NCI-H187 treated with DMSO at 0.1 percent for 48 hours (cell line): ENCODE measurements around the gene PRR11.
"Not testable (repeated sequence)": the region's sequence is repeated elsewhere in the genome, so short reads cannot be mapped to it uniquely, and the experiment has no call there.

Source experiments
- DNase-seq: peaks from one replicate; lab custom pipeline; 2025; lab: John Stamatoyannopoulos, UW

Gene PRR11

DNA sequence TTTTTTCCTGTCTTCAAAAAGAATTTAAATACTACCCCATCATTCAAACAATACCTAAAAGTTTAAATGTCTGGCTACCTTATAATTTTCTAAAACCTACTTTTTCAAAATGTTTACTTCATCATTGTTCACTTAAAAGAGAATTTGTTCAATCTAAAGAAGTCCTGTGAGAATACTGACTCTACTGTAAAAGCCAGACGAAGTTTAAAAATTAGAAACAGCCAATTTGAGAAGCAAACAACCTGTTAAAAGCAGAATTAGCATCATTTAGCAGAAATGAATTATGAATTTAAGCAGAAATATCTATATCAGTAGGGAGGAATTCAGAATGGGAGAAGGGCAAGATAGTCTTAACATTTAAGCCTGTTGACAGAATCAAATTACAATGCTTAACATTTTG lies 2.6 kb upstream of the PRR11 start:
- DNase-seq = no peak

DNA sequence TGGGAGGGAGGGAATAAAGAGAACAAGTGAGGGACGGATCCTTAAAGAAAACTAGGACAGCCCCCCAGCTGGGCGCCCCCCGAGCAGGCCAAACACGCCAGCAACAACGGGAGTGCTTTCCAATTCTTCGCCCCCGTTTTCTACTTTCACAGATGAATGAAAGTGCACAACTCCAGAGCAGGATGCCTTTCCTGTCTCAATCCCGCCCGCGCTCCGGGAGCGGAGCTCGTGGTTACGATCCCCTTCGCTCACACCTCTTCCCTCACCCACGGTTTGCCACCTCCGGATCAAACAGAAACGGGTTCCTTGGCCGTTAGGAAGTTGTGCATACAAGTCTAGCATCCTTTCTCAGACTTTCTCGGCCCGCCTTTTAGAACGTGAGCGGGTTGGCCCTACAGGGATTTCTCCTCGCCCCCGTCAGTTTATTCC lies 1.2 kb upstream of the PRR11 start:
- no peak for DNase-seq

DNA sequence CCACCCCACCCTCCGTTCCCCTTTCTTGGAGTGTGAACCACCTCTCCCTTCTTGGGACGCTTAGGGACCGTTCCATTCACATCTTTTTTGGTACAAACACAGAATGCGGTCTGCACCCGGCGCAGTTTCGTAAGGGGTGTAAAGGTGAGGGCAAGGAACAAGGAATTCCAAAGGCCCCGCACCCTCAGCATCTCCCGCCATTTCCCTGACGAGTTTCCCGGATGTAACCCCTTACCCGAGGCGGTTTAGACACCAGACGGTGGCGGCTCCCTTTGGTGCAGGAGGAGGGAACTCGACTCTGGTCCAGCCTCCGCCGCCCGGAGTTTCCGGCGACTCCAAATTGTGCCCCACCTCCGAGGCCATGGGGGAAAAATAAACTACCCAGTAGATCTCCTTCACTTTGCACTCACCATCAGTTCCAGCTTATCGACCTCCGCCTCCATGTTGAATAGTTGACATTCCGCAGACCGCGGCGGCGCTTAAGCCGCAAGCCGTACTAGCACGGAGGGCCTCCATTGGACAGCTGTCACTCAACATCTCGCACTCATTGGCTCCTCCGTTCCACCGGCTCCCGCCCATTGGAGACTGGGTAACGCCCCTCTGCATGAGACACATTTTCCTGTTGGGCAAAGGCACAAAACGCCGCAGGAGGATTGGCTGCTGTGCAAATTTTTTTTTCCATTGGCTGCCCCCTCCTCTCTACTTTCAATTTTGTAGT lies 666 bp upstream of the PRR11 start, which contains the start of gene SKA2:
TSS of gene SKA2 (minus strand) at position 466 of the 718 bp plus-strand sequence. CDS start at position 443, 23 bp downstream.
- peak; percentile 100 for DNase-seq

DNA sequence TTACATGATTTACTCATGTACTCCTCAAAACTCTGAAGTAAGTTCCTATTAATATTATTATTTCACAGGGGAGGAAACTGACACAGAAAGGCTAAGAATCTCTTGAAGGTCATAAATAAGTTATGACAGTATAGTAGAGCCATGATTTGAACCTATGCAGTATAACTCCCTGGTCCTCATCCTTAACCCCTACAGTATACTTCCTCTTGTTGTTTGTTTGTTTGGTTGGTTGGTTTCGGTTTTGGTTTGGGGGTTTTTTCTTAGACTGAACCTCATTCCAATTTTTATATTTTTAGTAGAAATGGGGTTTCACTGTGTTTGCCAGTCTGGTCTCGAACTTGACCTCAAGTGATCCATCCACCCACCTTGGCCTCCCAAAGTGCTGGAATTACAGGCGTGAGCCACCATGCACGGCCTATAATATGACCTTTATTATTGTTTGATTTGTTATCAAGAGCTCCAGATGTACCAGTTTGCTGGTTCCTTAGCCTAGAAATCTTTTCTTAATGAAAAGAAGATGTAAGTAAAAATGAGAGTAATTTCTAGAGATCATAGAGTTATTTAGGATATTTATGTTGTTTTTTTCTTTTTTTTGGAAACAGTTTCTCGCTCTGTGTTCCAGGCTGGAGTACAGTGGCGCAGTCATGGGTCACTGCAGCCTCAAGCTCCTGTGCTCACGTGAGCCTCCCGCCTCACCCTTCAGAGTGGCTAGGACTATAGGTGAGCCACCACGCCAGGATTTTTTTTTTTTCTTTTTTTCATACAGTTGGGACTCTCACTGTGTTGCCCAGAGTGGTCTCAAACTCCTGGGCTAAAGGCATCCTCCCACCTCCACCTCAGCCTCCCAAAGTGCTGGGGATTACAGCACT lies 4.8 kb downstream of the PRR11 start:
- no peak for DNase-seq

DNA sequence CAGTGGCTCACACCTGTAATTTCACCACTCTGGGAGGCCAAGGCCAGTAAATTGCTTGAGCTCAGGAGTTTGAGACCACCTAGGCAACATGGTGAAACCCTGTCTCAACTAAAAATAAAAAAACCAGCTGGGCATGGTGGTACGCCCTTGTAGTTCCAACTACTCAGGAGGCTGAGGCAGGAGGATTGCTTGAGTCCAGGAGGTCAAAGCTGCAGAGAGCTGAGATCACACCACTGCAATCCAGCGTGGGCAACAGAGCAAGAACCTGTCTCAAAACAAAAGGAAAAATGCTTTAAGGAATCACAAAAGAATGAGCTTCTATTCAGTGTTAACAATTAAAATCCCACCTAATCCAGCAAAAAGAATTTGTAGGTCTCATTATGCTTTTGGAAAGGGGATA lies 5.9 kb downstream of the PRR11 start:
- DNase-seq = no peak

DNA sequence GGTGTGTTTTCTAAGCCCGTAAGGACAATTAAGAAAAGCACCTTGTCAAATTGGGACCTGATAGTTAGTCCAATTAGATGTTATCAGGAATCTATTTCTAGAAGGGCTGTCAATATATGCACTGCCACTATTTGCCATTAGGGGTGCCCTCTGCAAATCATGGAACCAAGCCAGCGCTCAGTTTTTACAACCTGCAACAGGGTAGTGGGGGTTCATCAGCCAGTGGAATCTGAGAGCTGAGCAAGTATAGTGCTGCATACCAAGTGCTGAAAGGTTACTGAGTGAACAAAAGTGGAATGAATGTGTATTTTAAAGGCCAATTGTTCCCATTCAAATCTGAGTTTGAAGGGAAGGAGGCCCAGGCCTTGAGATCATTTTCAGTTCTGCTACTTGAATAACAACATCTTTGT lies 10.4 kb downstream of the PRR11 start:
- DNase-seq = no peak

DNA sequence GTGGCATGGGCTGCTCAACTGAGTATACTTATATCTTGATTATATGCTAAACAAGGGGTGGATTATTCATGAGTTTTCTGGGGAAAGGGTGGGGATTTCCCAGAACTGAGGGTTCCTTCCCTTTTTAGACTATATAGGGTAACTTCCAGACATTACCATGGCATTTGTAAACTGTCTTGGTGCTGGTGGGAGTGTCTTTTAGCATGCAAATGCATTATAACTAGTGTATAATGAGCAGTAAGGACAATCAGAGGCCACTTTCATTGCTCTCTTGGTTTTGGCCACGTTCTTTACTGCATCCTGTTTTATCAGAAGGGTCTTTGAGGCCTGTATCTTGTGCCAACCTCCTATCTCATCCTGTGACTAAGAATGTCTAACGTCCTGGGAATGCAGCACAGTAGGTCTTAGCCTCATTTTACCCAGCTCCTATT lies 12.0 kb downstream of the PRR11 start:
- DNase-seq = no peak

DNA sequence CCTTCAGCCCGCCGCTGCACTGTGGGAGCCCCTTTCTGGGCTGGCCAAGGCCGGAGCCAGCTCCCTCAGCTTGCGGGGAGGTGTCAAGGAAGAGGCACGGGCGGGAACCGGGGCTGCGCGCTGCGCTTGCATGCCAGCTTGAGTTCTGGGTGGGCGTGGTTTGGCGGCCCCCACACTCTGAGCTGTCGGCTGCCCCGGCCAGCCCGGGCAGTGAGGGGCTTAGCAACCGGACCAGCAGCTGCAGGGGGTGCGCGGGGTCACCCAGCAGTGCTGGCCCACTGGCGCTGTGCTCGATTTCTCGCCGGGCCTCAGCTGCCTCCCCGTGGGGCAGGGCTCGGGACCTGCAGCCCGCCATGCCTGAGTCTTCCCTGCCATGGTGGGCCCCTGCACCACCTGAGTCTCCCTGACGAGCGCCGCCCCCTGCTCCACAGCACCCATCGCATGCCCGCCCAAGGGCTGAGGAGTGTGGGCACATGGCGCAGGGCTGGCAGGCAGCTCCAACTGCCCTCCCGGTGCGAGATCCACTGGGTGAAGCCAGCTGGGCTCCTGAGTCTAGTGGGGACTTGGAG lies 17.0 kb downstream of the PRR11 start:
- no peak for DNase-seq

DNA sequence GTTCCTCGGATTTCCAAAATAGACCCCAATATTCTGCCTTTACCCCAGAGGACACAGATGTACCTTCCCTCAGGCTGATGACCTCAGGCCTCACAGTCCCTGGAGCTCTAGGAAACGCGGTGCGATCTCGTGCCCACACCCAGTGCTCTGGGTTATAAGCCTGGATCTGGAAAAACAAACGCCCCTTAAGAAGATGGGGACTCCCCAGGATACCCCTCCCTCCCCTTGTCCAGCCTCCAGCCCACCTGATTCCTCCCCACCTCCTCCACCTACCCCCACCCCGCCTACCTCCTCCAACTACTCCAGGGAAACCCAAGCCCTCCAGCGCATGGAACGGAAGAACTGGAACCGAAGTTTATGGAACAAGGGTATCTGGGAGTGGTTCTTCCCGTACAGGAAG lies 19.1 kb downstream of the PRR11 start:
- no peak for DNase-seq

DNA sequence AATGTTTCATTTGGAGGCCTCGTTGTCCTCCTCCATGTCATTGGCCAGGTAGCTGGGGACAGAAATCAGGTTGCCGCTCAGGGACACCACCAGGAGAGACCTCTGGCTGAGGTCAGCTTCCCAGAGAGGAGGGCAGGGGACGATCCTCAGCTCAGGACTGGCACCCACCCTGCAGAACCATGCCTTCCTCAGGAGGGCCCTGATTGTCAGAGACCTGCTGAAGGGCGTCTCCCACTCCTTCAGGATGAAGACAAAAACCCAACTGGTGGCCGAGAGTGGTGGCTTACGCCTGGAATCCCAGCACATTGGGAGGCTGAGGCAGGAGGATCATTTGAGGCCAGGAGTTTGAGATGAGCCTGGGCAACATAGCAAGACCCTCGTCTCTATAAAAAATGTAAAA lies 19.5 kb downstream of the PRR11 start:
- DNase-seq = no peak

DNA sequence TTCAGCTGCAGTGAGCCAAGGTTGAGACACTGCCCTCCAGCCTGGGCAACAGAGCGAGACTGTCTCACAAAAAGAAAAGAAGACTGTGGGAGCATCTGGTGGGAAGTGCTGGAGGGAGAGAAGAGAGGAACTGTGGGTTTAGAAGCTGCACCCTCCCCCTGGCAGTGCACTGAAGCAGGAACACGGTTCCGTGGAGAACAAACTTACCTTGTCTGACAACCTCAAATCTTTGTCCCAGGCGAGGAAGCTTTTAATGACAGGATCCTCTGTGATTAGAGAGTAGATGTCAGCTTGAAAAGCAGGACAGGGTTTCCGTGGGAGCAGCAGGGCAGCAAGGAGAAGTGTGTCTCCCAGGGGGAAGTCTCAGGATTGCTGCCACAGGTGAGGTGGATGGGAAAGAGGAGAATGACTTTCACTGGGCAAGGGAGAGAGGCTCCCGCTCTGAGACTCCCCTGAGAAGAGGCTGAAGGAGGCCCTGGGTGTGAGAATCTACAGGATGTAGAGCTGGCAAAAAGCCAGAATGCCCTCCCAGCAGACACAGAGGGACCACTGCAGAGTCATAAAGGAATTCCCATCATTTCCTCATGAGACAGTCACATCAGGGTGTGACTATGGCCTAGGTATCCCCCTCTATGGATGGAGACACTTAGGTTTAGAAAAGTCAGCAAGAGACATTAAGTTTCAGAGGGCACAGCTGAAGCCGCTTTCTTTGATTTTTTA lies 22.9 kb downstream of the PRR11 start:
- DNase-seq = no peak

DNA sequence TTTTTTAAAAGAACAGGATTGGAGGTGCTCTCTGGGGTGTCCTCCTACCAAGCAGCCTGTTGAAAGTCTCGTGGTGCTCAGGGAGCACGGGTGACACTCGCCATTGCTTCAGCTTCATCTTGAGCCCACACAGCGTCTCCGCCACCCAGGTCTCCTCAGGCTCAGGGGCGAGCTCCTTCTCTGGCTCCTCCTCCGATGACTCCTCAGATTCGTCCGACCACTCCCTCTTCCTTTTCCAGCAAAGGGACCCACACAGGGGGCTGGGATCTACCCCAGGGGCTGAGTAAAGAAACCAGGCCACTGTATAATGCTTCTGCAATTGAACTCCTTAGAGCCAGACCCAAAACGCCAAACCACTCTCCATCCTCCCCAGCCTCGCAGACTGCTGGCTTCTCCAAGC lies 24.1 kb downstream of the PRR11 start:
- not testable (repeated sequence) for DNase-seq

DNA sequence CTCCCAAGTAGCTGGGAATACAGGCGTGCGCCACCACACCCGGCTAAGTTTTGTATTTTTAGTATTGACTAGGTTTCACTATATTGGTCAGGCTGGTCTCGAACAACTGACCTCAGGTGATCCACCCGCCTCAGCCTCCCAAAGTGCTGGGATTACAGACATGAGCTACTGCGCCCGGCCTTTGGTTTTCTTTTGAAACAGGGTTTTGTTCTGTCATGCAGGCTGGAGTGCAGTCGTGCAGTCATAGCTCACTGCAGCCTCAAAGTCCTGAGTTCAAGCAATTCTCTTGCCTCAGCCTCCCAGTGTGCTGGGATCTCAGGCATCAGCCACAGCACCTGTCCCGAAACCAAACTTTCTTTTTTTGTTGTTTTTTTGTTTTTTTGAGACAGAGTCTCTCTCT lies 25.1 kb downstream of the PRR11 start:
- DNase-seq = no peak

DNA sequence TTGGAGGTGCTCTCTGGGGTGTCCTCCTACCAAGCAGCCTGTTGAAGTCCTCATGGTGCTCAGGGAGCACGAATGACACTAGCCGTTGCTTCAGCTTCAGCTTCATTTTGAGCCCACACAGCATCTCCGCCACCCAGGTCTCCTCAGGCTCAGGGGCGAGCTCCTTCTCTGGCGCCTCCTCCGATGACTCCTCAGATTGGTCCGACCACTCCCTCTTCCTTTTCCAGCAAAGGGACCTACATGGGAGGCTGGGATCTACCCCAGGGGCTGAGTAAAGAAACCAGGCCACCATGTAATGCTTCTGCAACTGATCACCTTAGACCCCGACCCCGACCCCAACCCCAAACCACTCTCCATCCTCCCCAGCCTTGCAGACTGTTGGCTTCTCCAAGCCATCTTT lies 25.9 kb downstream of the PRR11 start:
- DNase-seq = no peak

DNA sequence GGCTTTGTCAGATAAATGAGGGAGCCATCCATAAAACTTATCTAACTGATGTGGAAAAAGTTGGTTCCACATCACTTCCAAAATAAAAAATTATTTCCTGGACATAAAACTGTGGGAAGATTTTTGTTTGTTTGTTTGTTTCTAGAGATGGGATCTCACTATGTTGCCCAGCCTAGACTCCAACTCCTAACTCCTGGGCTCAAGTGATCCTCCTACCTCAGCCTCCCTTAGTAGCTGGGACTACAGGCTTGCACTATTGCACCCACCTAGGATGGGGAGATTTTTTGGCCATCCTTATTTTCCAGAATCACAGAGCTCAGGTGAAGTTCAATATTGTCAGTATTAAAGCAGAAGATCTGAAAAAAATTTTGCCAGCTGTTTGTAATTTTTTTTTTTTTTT lies 30.5 kb downstream of the PRR11 start:
- no peak for DNase-seq

DNA sequence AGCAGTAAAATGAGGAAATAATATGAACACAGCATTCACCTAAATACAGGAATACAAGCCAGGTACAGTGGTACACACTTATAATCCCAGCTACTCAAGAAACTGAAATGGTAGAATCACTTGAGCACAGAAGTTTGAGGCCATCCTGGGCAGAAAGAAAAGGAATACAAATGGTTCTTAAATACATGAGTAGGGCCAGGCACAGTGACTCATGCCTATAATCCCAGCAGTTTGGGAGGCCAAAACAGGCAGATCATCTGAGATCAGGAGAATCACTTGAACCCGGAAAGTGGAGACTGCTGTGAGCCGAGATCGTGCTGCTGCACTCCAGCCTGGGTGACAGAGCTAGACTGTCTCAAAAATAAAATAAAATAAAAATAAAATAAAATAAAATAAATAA lies 31.3 kb downstream of the PRR11 start:
- DNase-seq = no peak

DNA sequence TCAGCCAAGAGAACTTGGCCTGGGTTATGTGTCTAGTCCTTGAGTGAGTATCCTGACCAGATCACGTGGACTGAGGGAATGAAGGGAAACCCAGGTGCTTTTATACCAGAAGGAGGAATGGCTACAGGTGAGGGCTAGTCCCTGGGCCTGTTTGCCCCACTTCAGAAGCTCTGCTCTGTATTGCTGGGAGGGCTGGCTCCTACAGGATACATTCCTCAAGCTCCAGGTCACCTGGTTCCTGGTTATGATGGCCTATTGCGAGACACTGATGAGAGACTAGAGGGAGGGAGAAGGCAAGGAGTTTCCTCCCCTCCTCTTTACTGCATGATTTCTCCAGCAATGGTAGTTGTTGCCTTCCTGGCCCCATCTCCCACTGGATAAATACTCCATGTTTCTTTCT lies 35.3 kb downstream of the PRR11 start:
- no peak for DNase-seq

DNA sequence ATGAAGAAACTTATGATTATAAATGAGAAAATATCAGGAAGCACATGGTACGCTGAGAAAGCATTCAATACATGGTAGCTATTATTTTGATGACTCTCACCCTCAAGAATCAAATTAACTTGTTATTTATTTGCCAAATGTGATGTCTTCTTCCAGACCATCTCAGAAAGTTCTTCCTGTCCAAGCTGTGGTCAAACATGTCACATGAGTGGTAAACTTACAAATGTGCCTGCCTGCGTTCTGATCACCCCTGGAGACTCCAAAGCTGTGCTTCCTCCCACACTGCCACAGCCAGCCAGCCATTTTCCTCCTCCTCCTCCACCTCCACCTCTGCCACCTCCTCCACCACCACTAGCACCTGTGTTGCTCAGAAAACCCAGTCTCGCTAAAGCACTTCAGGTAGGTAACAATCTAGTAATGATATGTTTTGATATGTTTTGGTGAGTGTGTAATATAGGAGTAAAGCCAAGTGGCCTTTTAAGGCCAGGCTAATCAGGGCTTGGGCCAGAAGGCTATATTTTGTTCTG lies 37.9 kb downstream of the PRR11 start:
- no peak for DNase-seq

DNA sequence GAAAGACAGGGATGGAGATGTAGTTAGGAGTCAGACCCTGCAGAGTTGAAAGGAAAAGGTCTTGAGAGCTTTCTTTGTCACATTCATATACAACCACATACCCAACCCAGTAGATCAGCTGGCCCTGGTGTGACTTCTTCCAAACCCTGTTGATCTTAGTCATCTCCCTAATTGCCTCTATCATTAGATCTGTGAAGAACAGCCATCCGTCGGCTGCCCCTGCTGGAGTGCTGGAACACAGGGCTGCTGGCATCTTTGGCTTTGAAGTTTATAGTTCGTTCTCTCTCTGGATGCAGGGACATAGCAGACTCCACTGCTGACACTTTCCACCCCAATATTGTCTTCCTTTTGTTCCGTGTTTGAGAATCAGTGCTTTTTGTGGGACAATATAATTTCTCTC lies 43.9 kb downstream of the PRR11 start:
- DNase-seq = no peak

DNA sequence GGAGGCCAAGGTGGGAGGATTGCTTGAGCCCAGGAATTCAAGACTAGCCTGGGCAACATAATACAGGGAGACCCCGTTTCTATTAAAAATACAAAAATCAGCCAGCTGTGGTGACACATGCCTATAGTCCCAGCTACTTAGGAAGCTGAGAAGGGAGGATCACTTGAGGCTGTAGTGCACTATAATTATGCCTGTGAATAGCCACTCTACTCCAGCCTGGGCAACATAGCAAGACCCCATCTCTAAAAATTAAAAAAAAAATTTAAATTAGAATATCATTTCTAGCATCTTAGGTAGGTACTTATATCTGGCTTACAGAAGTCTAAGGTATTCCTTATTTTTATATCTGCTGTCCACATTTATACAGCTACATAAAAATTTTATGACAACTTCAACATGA lies 46.8 kb downstream of the PRR11 start:
- no peak for DNase-seq

DNA sequence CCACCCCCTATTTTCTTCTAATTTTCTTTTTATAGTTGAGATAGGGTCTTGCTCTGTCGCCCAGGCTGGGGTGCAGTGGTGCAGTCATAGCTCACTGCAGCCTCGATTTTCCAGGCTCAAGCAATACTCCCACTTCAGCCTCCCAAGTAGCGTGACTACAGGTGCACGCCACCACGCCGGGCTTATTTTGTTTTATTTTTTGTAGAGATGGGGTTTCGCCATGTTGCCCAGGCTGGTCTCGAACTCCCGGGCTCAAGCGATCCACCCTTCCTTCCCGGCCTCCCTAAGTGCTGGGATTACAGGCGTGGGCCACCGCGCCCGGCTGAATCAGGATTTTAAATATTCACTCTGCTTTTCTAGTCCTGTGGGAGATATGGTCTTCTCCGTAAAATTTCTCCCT lies 63.8 kb downstream of the PRR11 start:
- no peak for DNase-seq

DNA sequence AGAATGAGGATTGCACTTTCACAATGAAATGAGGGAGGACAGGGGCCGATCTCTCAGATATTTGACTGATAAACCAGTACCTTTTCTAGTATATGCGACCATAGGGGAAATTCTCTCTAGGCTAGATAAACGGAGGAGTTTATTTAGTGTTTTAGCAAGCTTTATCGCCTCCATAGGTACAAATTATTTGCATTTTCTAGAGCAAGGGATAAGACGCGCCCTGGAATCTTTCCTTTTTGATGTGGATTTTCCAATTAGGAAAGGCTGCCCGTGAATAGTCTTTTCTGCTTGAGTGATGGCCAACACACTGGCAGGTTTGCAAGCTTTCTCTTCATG lies 64.4 kb downstream of the PRR11 start:
- no peak for DNase-seq
